ENCODE results near the gene MUC4. TPM values are rescaled to one million over a fixed set of nuclear protein-coding genes. Genes with fewer than 3 reads are reported as not detected.
A peak's percentile ranks its signal among the peaks of the same experiment; 100 is the strongest.
"Not testable (repeated sequence)": the region's sequence is repeated elsewhere in the genome, so short reads cannot be mapped to it uniquely, and the experiment has no call there.

The MUC4 gene
- total RNA-seq, 1 experiment from 2014 or later = 0.36 TPM

DNA sequence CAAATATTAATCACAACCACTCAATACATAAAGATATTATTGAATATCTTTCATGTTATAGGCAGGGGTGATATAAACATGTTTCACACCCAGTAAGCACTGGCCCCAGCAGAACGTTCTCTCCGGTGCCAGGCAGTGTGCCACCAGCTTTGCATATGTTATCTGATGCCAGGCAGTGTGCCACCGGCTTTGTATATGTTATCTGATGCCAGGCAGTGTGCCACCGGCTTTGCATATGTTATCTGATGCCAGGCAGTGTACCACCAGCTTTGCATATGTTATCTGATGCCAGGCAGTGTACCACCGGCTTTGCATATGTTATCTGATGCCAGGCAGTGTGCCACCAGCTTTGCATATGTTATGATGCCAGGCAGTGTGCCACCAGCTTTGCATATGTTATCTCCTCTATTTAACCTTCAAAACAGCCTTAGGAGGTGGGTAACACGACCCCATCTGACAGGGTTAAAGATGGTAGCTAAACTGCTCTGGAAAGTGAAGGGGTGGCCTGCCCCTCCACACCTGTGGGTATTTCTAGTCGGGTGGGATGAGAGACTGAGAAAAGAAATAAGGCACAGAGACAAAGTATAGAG, 84.0 kb downstream of the MUC4 start:
- TF ChIP-seq CTCF (IDR thresholded peaks at IDR 0.05; ENCODE audit: insufficient read depth in 1 of 2, low read depth in 1 of 2, low read length in 1 of 2, severe bottlenecking in 1 of 2, unreplicated experiment in 1 of 2) = no peak
- Histone ChIP-seq H3K4me3 (ENCODE audit: low read depth, low read length) (no peak overlapping the region), H3K27me3 (replicated peaks; ENCODE audit: control insufficient read depth, insufficient read depth, low read length) (no peaks in the 10 kb centered on the region), H3K9me3 (no peaks in the 10 kb centered on the region), H3K36me3 (ENCODE audit: control insufficient read depth, insufficient read depth, low read length) (no peaks in the 10 kb centered on the region; the same call in none of the 2 replicates), H3K4me1 (0 out of 2 replicates have a peak, but pooled peaks cover 4% of the 10 kb centered on the region)
- no peak overlapping the region for H3K4me3 Mint-ChIP-seq (ENCODE audit: unreplicated experiment)
- no peaks in the 10 kb centered on the region for H3K27me3 Mint-ChIP-seq (ENCODE audit: insufficient read depth, unreplicated experiment)
- H3K4me1 Mint-ChIP-seq (ENCODE audit: low read depth, unreplicated experiment) = no peaks in the 10 kb centered on the region
- no TSS peak for BruUV-seq (replicated peaks)
- no peak for DNase-seq
- ChIA-PET POLR2A (no interaction called here), CTCF (no interaction called here)
- H3K9me3 Mint-ChIP-seq (ENCODE audit: unreplicated experiment) = no peaks in the 10 kb centered on the region
- intact Hi-C loops (cut with micrococcal nuclease; ENCODE audit: unreplicated experiment) = no loop called here
- H3K36me3 Mint-ChIP-seq (ENCODE audit: insufficient read depth, unreplicated experiment) = no peaks in the 10 kb centered on the region
- H3K27ac Mint-ChIP-seq (ENCODE audit: unreplicated experiment) = no peak overlapping the region

- intact Hi-C loops (cut with micrococcal nuclease; ENCODE audit: unreplicated experiment); H3K9me3 Mint-ChIP-seq (ENCODE audit: unreplicated experiment); POLR2A ChIA-PET; H3K4me1 Mint-ChIP-seq (ENCODE audit: low read depth, unreplicated experiment); H3K27me3 Mint-ChIP-seq (ENCODE audit: insufficient read depth, unreplicated experiment); H3K36me3 ChIP-seq (ENCODE audit: control insufficient read depth, insufficient read depth, low read length); H3K36me3 Mint-ChIP-seq (ENCODE audit: insufficient read depth, unreplicated experiment); H3K9me3 ChIP-seq; H3K4me3 Mint-ChIP-seq (ENCODE audit: unreplicated experiment); H3K4me3 ChIP-seq (ENCODE audit: low read depth, low read length); H3K4me1 ChIP-seq; DNase-seq; H3K27me3 ChIP-seq (replicated peaks; ENCODE audit: control insufficient read depth, insufficient read depth, low read length); CTCF ChIA-PET; BruUV-seq (replicated peaks): not testable (repeated sequence)
- peak overlapping the region; percentile 42 for H3K27ac Mint-ChIP-seq (ENCODE audit: unreplicated experiment)
Observed at GRCh38 chr3:195725916-195726740, 85.6 kb downstream of the MUC4 start.

DNA sequence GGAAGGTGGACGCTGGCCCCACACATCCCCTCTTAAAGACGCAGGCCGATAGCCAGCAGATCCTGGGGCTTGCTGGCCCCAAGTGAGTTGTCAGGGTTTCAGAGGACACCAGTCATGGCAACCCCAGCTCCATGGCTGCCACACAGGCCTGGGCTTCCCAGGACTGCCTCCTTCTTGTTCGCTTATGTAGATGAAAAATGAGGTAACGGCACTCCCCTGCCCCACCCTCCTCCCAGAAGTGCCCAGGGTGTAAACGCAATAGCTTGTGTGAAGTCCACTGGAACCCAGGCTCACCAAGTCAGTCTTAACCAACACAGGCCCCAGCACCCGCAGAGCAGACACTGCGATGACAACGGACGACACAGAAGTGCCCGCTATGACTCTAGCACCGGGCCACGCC, 87.4 kb downstream of the MUC4 start:
- H3K36me3 Mint-ChIP-seq (ENCODE audit: insufficient read depth, unreplicated experiment); H3K9me3 Mint-ChIP-seq (ENCODE audit: unreplicated experiment); DNase-seq; intact Hi-C loops (cut with micrococcal nuclease; ENCODE audit: unreplicated experiment); H3K36me3 ChIP-seq (ENCODE audit: control insufficient read depth, insufficient read depth, low read length); H3K4me3 ChIP-seq (ENCODE audit: low read depth, low read length); H3K9me3 ChIP-seq; CTCF ChIA-PET; H3K27me3 Mint-ChIP-seq (ENCODE audit: insufficient read depth, unreplicated experiment); H3K27me3 ChIP-seq (replicated peaks; ENCODE audit: control insufficient read depth, insufficient read depth, low read length); POLR2A ChIA-PET; H3K27ac Mint-ChIP-seq (ENCODE audit: unreplicated experiment); BruUV-seq (replicated peaks); H3K4me3 Mint-ChIP-seq (ENCODE audit: unreplicated experiment): not testable (repeated sequence)
- H3K4me1 ChIP-seq = peaks cover 17% of the 10 kb centered on the region
- peaks cover 11% of the 10 kb centered on the region for H3K4me1 Mint-ChIP-seq (ENCODE audit: low read depth, unreplicated experiment)

DNA sequence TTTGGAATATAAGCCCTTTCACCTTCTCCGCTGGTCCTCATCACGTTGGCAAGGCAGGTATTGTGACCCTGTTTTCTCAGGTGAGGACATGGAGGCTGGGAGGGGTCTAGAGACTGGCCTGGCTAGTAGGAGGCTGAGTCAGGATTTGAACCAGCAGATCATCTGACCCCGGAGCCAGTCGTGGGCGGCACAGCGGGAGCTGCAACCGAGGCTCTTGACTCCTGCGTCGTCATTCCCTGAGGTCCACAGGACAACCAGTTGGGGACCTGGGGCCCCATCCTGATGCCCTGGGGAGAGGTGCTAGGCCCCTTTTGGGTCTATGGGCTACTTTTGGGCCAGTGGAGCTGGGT, 88.8 kb downstream of the MUC4 start:
- intact Hi-C loops (cut with micrococcal nuclease; ENCODE audit: unreplicated experiment); CTCF ChIA-PET; H3K4me3 Mint-ChIP-seq (ENCODE audit: unreplicated experiment); H3K9me3 ChIP-seq; H3K27me3 ChIP-seq (replicated peaks; ENCODE audit: control insufficient read depth, insufficient read depth, low read length); H3K4me3 ChIP-seq (ENCODE audit: low read depth, low read length); H3K36me3 Mint-ChIP-seq (ENCODE audit: insufficient read depth, unreplicated experiment); BruUV-seq (replicated peaks); H3K27me3 Mint-ChIP-seq (ENCODE audit: insufficient read depth, unreplicated experiment); H3K27ac Mint-ChIP-seq (ENCODE audit: unreplicated experiment); DNase-seq; POLR2A ChIA-PET; H3K9me3 Mint-ChIP-seq (ENCODE audit: unreplicated experiment); H3K36me3 ChIP-seq (ENCODE audit: control insufficient read depth, insufficient read depth, low read length): not testable (repeated sequence)
- H3K4me1 Mint-ChIP-seq (ENCODE audit: low read depth, unreplicated experiment) = peaks cover 24% of the 10 kb centered on the region
- H3K4me1 ChIP-seq = peaks cover 19% of the 10 kb centered on the region

DNA sequence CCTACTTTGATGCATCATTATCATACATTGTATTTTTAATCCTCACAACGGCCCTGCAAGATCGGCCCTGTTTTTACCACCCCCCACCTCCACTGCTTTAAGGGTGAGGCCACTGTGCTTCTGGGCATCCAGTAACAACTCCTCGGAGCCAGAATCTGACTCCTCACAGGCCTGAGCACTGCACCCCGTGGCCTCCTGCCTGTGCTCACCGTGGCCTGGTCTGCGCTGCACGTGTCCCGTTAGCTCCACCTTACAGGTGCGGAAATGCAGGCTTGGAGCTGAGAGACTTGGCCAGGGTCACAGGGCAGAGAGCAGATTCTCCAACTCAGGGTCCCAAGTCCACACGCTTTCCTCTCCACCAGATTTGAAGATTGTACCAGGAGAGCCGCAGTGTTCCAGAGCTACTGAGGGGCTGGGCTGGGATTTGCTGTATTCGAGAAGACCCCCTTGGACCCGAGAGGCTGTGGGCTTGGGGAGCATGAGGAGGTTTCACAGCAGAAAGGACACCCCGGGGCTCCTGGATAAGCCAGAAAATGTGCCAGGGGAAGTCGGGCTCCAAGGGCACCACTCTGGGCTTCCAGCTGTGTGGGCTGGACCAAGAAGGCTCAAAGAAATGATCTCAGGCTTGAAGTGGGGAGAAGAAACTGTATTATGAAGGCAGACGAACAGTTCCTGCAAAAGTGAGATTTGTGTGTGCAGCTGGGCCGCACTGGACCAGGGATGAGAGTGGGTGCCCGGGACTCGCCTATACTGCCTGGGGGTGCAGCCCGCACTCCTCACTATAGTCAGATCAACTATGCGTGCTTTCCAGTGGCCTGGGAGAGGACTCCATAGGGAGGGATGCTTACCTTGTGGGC, 89.4 kb downstream of the MUC4 start:
- DNase-seq; H3K27me3 Mint-ChIP-seq (ENCODE audit: insufficient read depth, unreplicated experiment); H3K4me3 Mint-ChIP-seq (ENCODE audit: unreplicated experiment); H3K4me3 ChIP-seq (ENCODE audit: low read depth, low read length); H3K27ac Mint-ChIP-seq (ENCODE audit: unreplicated experiment); H3K27me3 ChIP-seq (replicated peaks; ENCODE audit: control insufficient read depth, insufficient read depth, low read length); H3K36me3 Mint-ChIP-seq (ENCODE audit: insufficient read depth, unreplicated experiment); BruUV-seq (replicated peaks); H3K36me3 ChIP-seq (ENCODE audit: control insufficient read depth, insufficient read depth, low read length); H3K9me3 ChIP-seq; H3K9me3 Mint-ChIP-seq (ENCODE audit: unreplicated experiment); CTCF ChIA-PET; intact Hi-C loops (cut with micrococcal nuclease; ENCODE audit: unreplicated experiment); POLR2A ChIA-PET: not testable (repeated sequence)
- peaks cover 30% of the 10 kb centered on the region for H3K4me1 Mint-ChIP-seq (ENCODE audit: low read depth, unreplicated experiment)
- peaks cover 25% of the 10 kb centered on the region for H3K4me1 ChIP-seq

Data from Caco-2 (cell line).